GM21447 (cell line): ENCODE data around the gene TPSB2.

Experiments
- ATAC-seq: cut with Tn5 transposase; IDR thresholded peaks from one replicate; pipeline ENCODE4 v1.9.1; 2021; ENCODE audit not compliant: unreplicated experiment

The TPSB2 gene

GRCh38 chr16:1221628-1222552, 8.1 kb downstream of the TPSB2 start:
- ATAC-seq, result no peak

GRCh38 chr16:1220841-1221627, 8.9 kb downstream of the TPSB2 start:
- ATAC-seq, result no peak

- no peak for ATAC-seq
These were observed 9.8 kb downstream of the TPSB2 start for GRCh38 chr16:1220098-1220728.

GRCh38 chr16:1218930-1219611, 10.9 kb downstream of the TPSB2 start:
- ATAC-seq, result no peak

- ATAC-seq, result no peak
These were observed 11.7 kb downstream of the TPSB2 start for GRCh38 chr16:1218061-1218929.

GRCh38 chr16:1217526-1217925, 12.5 kb downstream of the TPSB2 start:
- ATAC-seq, result no peak

GRCh38 chr16:1216681-1217400, 13.1 kb downstream of the TPSB2 start:
- ATAC-seq, result no peak

- ATAC-seq, result no peak
These were observed 13.7 kb downstream of the TPSB2 start for GRCh38 chr16:1216296-1216619.

GRCh38 chr16:1215574-1216295, 14.2 kb downstream of the TPSB2 start:
- ATAC-seq, result no peak

- no peak for ATAC-seq
These were observed 15.3 kb downstream of the TPSB2 start for GRCh38 chr16:1214719-1215118.

GRCh38 chr16:1213796-1214372, 16.1 kb downstream of the TPSB2 start:
- ATAC-seq, result no peak

- ATAC-seq, result no peak
These were observed 16.8 kb downstream of the TPSB2 start for GRCh38 chr16:1213231-1213630.

GRCh38 chr16:1212616-1213194, 17.3 kb downstream of the TPSB2 start:
- ATAC-seq, result no peak

- ATAC-seq, result no peak
These were observed 18.3 kb downstream of the TPSB2 start for GRCh38 chr16:1211451-1212268.

GRCh38 chr16:1210461-1210860, 19.5 kb downstream of the TPSB2 start:
- ATAC-seq, result no peak

- ATAC-seq, result no peak
These were observed 20.9 kb downstream of the TPSB2 start for GRCh38 chr16:1209081-1209480.

- no peak for ATAC-seq
These were observed 21.6 kb downstream of the TPSB2 start for GRCh38 chr16:1208239-1208830.
